Testis (tissue), 3 donors: ENCODE results near the gene PEX14. TPM values are rescaled to one million over a fixed set of nuclear protein-coding genes. Genes with fewer than 3 reads are reported as not detected.

Experiments used
- DNase-seq: peaks from one replicate; pipeline ENCODE4 v3.0.0-alpha.2; 2019
- H3K27ac ChIP-seq, 2 donors: fragments of 200-600 bp; sonication (generic); one replicate each; pipeline ENCODE4 v1.5.1; 2019
- H3K27me3 ChIP-seq: fragments of 200-600 bp; sonication (generic); one replicate; pipeline ENCODE4 v1.5.1; 2019
- H3K36me3 ChIP-seq: fragments of 200-600 bp; sonication (generic); one replicate; pipeline ENCODE4 v1.5.1; 2017; ENCODE audit warnings: low read depth; ENCODE audit errors: missing control alignments
- H3K4me1 ChIP-seq: fragments of 200-600 bp; sonication (generic); one replicate; pipeline ENCODE4 v1.5.1; 2019
- H3K4me3 ChIP-seq, 2 donors: fragments of 200-600 bp; sonication (generic); one replicate each; pipeline ENCODE4 v1.5.1; 2017 to 2019
- H3K9me3 ChIP-seq: fragments of 200-600 bp; sonication (generic); one replicate; pipeline ENCODE4 v1.5.1; 2017
- CTCF ChIP-seq, 3 experiments: fragments of 450-650 bp in 2 of 3; fragments of 200-600 bp in 1 of 3; sonication (generic) in 1 of 3; IDR thresholded peaks; one replicate each; pipeline ENCODE4 v1.5.1; 2016 to 2019; ENCODE audit warnings: antibody characterized with exemption in 3 of 3, mild to moderate bottlenecking in 2 of 3, moderate library complexity in 1 of 3
- POLR2A ChIP-seq: fragments of 450-650 bp; IDR thresholded peaks from one replicate; pipeline ENCODE4 v1.6.1; 2017; ENCODE audit warnings: antibody characterized with exemption, mild to moderate bottlenecking, moderate library complexity
- WGBS, 2 donors: methylation state at CpG; one replicate each; pipeline ENCODE4 v1.1.5; 2018; 5-methylcytosine and 5-hydroxymethylcytosine counted together
- intact Hi-C: fragments of 100-400 bp; cut with DNase I; formaldehyde crosslinking; loops from one replicate; pipeline ENCODE4 v1.15.1; 2023; ENCODE audit warnings: low total_unique reads
- polyA plus RNA-seq: library from polyadenylated mRNA; stranded (reverse); fragments of 350-450 nt; fragmentation: Illumina TruSeq; extraction: RNeasy Lipid Tissue Mini Kit (QIAGEN cat#74804); gene quantifications from one replicate; pipeline ENCODE4 v1.2.3, GENCODE V29; 2014; ENCODE audit warnings: low read depth, low replicate concordance; ENCODE audit not compliant: insufficient read depth
- total RNA-seq, 2 donors: library from RNA; depleted of rRNA; stranded (reverse); fragments of >200 nt; gene quantifications; one replicate each; pipeline ENCODE4 v1.2.3, GENCODE V29; 2016

The PEX14 gene
- total and polyA plus RNA-seq, 3 donors from 2014 or later, result 28.6 to 39.8 (median 30.3) TPM

- H3K36me3 ChIP-seq, result no peaks in the 10 kb centered on the region
- H3K27me3 ChIP-seq, result no peaks in the 10 kb centered on the region
- no peak for TF ChIP-seq CTCF (IDR thresholded peaks at IDR 0.05)
- no peak for TF ChIP-seq POLR2A
- DNase-seq, result no peak
- H3K4me1 ChIP-seq, result peaks cover 10% of the 10 kb centered on the region
- intact Hi-C loops, result no loop called here
- H3K9me3 ChIP-seq, result no peaks in the 10 kb centered on the region
- WGBS, 2 donors, result 83 to 86% methylated on average over 11 of the region's 11 CpGs
- no peak overlapping the region for H3K4me3 ChIP-seq
- no peak overlapping the region for H3K27ac ChIP-seq
These were observed 119.0 kb downstream of the PEX14 start for GRCh38 chr1:10593750-10594149.

GRCh38 chr1:10594595-10595223 is 120.0 kb downstream of the PEX14 start:
- H3K27ac ChIP-seq, result no peak overlapping the region
- intact Hi-C loops, result no loop called here
- 71 to 86% methylated on average over 9 of the region's 9 CpGs for WGBS, 2 donors
- H3K4me1 ChIP-seq, result peaks cover 13% of the 10 kb centered on the region
- H3K9me3 ChIP-seq, result no peaks in the 10 kb centered on the region
- no peaks in the 10 kb centered on the region for H3K36me3 ChIP-seq
- no peak overlapping the region for H3K4me3 ChIP-seq
- no peak for DNase-seq
- no peaks in the 10 kb centered on the region for H3K27me3 ChIP-seq
- TF ChIP-seq POLR2A (no peak), CTCF (IDR thresholded peaks at IDR 0.05) (no peak)

GRCh38 chr1:10596780-10597179 is 122.0 kb downstream of the PEX14 start:
- 42 to 62% methylated on average over 6 of the region's 6 CpGs for WGBS, 2 donors
- DNase-seq, result no peak
- intact Hi-C loops, result no loop called here
- TF ChIP-seq POLR2A (no peak), CTCF (IDR thresholded peaks at IDR 0.05) (no peak)
- H3K4me3 ChIP-seq, result no peak overlapping the region
- no peak overlapping the region for H3K27ac ChIP-seq
- H3K27me3 ChIP-seq, result no peaks in the 10 kb centered on the region
- no peaks in the 10 kb centered on the region for H3K9me3 ChIP-seq
- peaks cover 13% of the 10 kb centered on the region for H3K4me1 ChIP-seq
- H3K36me3 ChIP-seq, result no peaks in the 10 kb centered on the region

GRCh38 chr1:10597492-10598388 is 123.0 kb downstream of the PEX14 start:
- 76 to 85% methylated on average over 13 of the region's 13 CpGs for WGBS, 2 donors
- H3K36me3 ChIP-seq, result no peaks in the 10 kb centered on the region
- no peak for DNase-seq
- peaks cover 13% of the 10 kb centered on the region for H3K4me1 ChIP-seq
- H3K9me3 ChIP-seq, result no peaks in the 10 kb centered on the region
- no peak overlapping the region for H3K27ac ChIP-seq
- no peaks in the 10 kb centered on the region for H3K27me3 ChIP-seq
- no peak overlapping the region for H3K4me3 ChIP-seq
- intact Hi-C loops, result no loop called here
- no peak for TF ChIP-seq CTCF (IDR thresholded peaks at IDR 0.05)
- TF ChIP-seq POLR2A, result no peak
